HL-60/S4 treated with phorbol 12-myristate 13-acetate at 8.2 ng/mL for 4 days and 3 days (cell line): Measurements from ENCODE around the gene ADRA1B.

ENCODE experiments used
- in situ Hi-C: fragments of 300-500 bp; cut with MboI; formaldehyde crosslinking; loops from 2 replicates; pipeline ENCODE4 v1.15.0; 2022; ENCODE audit warnings: low sequenced_read_pairs

Gene ADRA1B

GRCh38 chr5:159901308-159901707 is 15.0 kb upstream of the ADRA1B start:
- in situ Hi-C loops: no loop called here

- in situ Hi-C loops: no loop called here
Observed at GRCh38 chr5:159901772-159902171, 14.5 kb upstream of the ADRA1B start.

GRCh38 chr5:159902444-159903121 is 13.7 kb upstream of the ADRA1B start:
- in situ Hi-C loops: no loop called here

GRCh38 chr5:159903131-159903530 is 13.2 kb upstream of the ADRA1B start:
- in situ Hi-C loops: no loop called here

- in situ Hi-C loops: no loop called here
Observed at GRCh38 chr5:159904874-159905273, 11.4 kb upstream of the ADRA1B start.

GRCh38 chr5:159905496-159905895 is 10.8 kb upstream of the ADRA1B start:
- in situ Hi-C loops: no loop called here

- in situ Hi-C loops: no loop called here
Observed at GRCh38 chr5:159906463-159906862, 9.8 kb upstream of the ADRA1B start.

GRCh38 chr5:159906943-159907342 is 9.3 kb upstream of the ADRA1B start:
- in situ Hi-C loops: no loop called here

GRCh38 chr5:159907689-159908590 is 8.3 kb upstream of the ADRA1B start:
- in situ Hi-C loops: no loop called here

- in situ Hi-C loops: no loop called here
Observed at GRCh38 chr5:159908591-159908940, 7.7 kb upstream of the ADRA1B start.

GRCh38 chr5:159909126-159909525 is 7.2 kb upstream of the ADRA1B start:
- in situ Hi-C loops: no loop called here

GRCh38 chr5:159910207-159910842 is 6.0 kb upstream of the ADRA1B start:
- in situ Hi-C loops: no loop called here

GRCh38 chr5:159910843-159911229 is 5.4 kb upstream of the ADRA1B start:
- in situ Hi-C loops: no loop called here

- in situ Hi-C loops: no loop called here
Observed at GRCh38 chr5:159911349-159911748, 4.9 kb upstream of the ADRA1B start.

GRCh38 chr5:159912033-159912800 is 4.1 kb upstream of the ADRA1B start:
- in situ Hi-C loops: no loop called here

- in situ Hi-C loops: no loop called here
Observed at GRCh38 chr5:159913048-159913447, 3.2 kb upstream of the ADRA1B start.

GRCh38 chr5:159913501-159913900 is 2.8 kb upstream of the ADRA1B start:
- in situ Hi-C loops: no loop called here

- in situ Hi-C loops: no loop called here
Observed at GRCh38 chr5:159916841-159917761, 819 bp downstream of the ADRA1B start.

GRCh38 chr5:159917994-159918393 is 1.7 kb downstream of the ADRA1B start:
- in situ Hi-C loops: no loop called here

GRCh38 chr5:159921721-159922120 is 5.4 kb downstream of the ADRA1B start:
- in situ Hi-C loops: no loop called here
